ENCODE measurements around the gene NEAT1. TPM values are rescaled to one million over a fixed set of nuclear protein-coding genes. Genes with fewer than 3 reads are reported as not detected.

The NEAT1 gene
- total and polyA plus RNA-seq, 2 experiments from 2014 or later: 50.7 to 74.3 TPM

- no peaks in the 10 kb centered on the region for H3K9me3 ChIP-seq (ENCODE audit: low read depth)
- H3K27me3 ChIP-seq (replicated peaks; ENCODE audit: insufficient read depth): no peaks in the 10 kb centered on the region
- DNase-seq: no peak
- no peaks in the 10 kb centered on the region for H3K9me2 ChIP-seq (ENCODE audit: insufficient read depth)
- in situ Hi-C loops (cut with MboI): no loop called here
- peak overlapping the region; percentile 100 for H3K27ac ChIP-seq
- H3K36me3 ChIP-seq (ENCODE audit: low read depth): no peaks in the 10 kb centered on the region
- H3K9ac ChIP-seq: peak overlapping the region; percentile 75
- H3K4me3 ChIP-seq: peak overlapping the region; percentile 28; the same call in 1 of the 2 replicates
- no peak overlapping the region for H2AFZ ChIP-seq
- H3K4me2 ChIP-seq (ENCODE audit: unreplicated experiment): peak overlapping the region; percentile 75
- peaks cover 69% of the 10 kb centered on the region for H3F3A ChIP-seq (ENCODE audit: insufficient read depth)
- H3K4me1 ChIP-seq (ENCODE audit: insufficient read depth): peaks cover 73% of the 10 kb centered on the region
- TF ChIP-seq EZH2 (IDR thresholded peaks at IDR 0.05; ENCODE audit: insufficient read depth, poor library complexity, severe bottlenecking) (no peak), EZH2phosphoT487 (IDR thresholded peaks at IDR 0.05; ENCODE audit: insufficient read depth, low read depth) (no peak)
- WGBS, 2 experiments (ENCODE audit: low coverage in 1 of 2, low lambda C conversion rate in 2 of 2, missing lambda C conversion rate in 2 of 2): 75 to 78% methylated on average over 10 of the region's 10 CpGs
- H4K20me1 ChIP-seq (ENCODE audit: insufficient read depth): no peaks in the 10 kb centered on the region
- H3K79me2 ChIP-seq (ENCODE audit: insufficient read depth): peaks cover 71% of the 10 kb centered on the region
Observed at GRCh38 chr11:65486570-65487466, 64.2 kb downstream of the NEAT1 start.

GRCh38 chr11:65487467-65488272 lies 65.1 kb downstream of the NEAT1 start:
- no peaks in the 10 kb centered on the region for H3K27me3 ChIP-seq (replicated peaks; ENCODE audit: insufficient read depth)
- peak overlapping the region; percentile 82 for H3K4me2 ChIP-seq (ENCODE audit: unreplicated experiment)
- in situ Hi-C loops (cut with MboI): no loop called here
- H3F3A ChIP-seq (ENCODE audit: insufficient read depth): peaks cover 69% of the 10 kb centered on the region
- no peaks in the 10 kb centered on the region for H3K9me2 ChIP-seq (ENCODE audit: insufficient read depth)
- peak overlapping the region; percentile 100 for H3K27ac ChIP-seq
- WGBS, 2 experiments (ENCODE audit: low coverage in 1 of 2, low lambda C conversion rate in 2 of 2, missing lambda C conversion rate in 2 of 2): 14% methylated on average over 17 of the region's 17 CpGs
- peak overlapping the region; percentile 12; the same call in 1 of the 2 replicates for H2AFZ ChIP-seq
- H4K20me1 ChIP-seq (ENCODE audit: insufficient read depth): no peaks in the 10 kb centered on the region
- no peaks in the 10 kb centered on the region for H3K9me3 ChIP-seq (ENCODE audit: low read depth)
- H3K9ac ChIP-seq: peak overlapping the region; percentile 91
- peak; percentile 100 for DNase-seq
- H3K4me3 ChIP-seq: peak overlapping the region; percentile 53
- H3K79me2 ChIP-seq (ENCODE audit: insufficient read depth): peaks cover 63% of the 10 kb centered on the region
- H3K4me1 ChIP-seq (ENCODE audit: insufficient read depth): peaks cover 75% of the 10 kb centered on the region
- no peak for TF ChIP-seq EZH2phosphoT487 (IDR thresholded peaks at IDR 0.05; ENCODE audit: insufficient read depth, low read depth)
- no peak for TF ChIP-seq EZH2 (IDR thresholded peaks at IDR 0.05; ENCODE audit: insufficient read depth, poor library complexity, severe bottlenecking)
- no peaks in the 10 kb centered on the region for H3K36me3 ChIP-seq (ENCODE audit: low read depth)

- no peaks in the 10 kb centered on the region for H3K9me2 ChIP-seq (ENCODE audit: insufficient read depth)
- no peaks in the 10 kb centered on the region for H3K27me3 ChIP-seq (replicated peaks; ENCODE audit: insufficient read depth)
- in situ Hi-C loops (cut with MboI): no loop called here
- H3K27ac ChIP-seq: peak overlapping the region; percentile 100
- H3K4me2 ChIP-seq (ENCODE audit: unreplicated experiment): peak overlapping the region; percentile 82
- H3K9me3 ChIP-seq (ENCODE audit: low read depth): no peaks in the 10 kb centered on the region
- H3K9ac ChIP-seq: peak overlapping the region; percentile 91
- no peak for TF ChIP-seq EZH2phosphoT487 (IDR thresholded peaks at IDR 0.05; ENCODE audit: insufficient read depth, low read depth)
- TF ChIP-seq EZH2 (IDR thresholded peaks at IDR 0.05; ENCODE audit: insufficient read depth, poor library complexity, severe bottlenecking): no peak
- H3K79me2 ChIP-seq (ENCODE audit: insufficient read depth): peaks cover 61% of the 10 kb centered on the region
- H4K20me1 ChIP-seq (ENCODE audit: insufficient read depth): no peaks in the 10 kb centered on the region
- peaks cover 77% of the 10 kb centered on the region for H3F3A ChIP-seq (ENCODE audit: insufficient read depth)
- peak; percentile 88 for DNase-seq
- H3K4me3 ChIP-seq: peak overlapping the region; percentile 53
- peaks cover 82% of the 10 kb centered on the region for H3K4me1 ChIP-seq (ENCODE audit: insufficient read depth)
- WGBS, 2 experiments (ENCODE audit: low coverage in 1 of 2, low lambda C conversion rate in 2 of 2, missing lambda C conversion rate in 2 of 2): 7 to 12% methylated on average over 10 of the region's 10 CpGs
- H3K36me3 ChIP-seq (ENCODE audit: low read depth): no peaks in the 10 kb centered on the region
- peak overlapping the region; percentile 12; the same call in 1 of the 2 replicates for H2AFZ ChIP-seq
Observed at GRCh38 chr11:65488273-65489034, 65.9 kb downstream of the NEAT1 start.
